GM10266 (cell line): ENCODE measurements around the gene XPNPEP1.

ENCODE experiments used
- DNase-seq: peaks from one replicate; pipeline ENCODE4 v3.0.0; 2012; ENCODE audit errors: extremely low spot score
- CTCF ChIP-seq: IDR thresholded peaks from 2 replicates; pipeline ENCODE4 v1.5.1; 2012; ENCODE audit warnings: mild to moderate bottlenecking, low read depth; ENCODE audit not compliant: control insufficient read depth, insufficient read depth; ENCODE audit errors: missing control alignments

The XPNPEP1 gene

GRCh38 chr10:109863775-109864174 lies 59.5 kb downstream of the XPNPEP1 start:
- DNase-seq: no peak
- no peak for TF ChIP-seq CTCF

GRCh38 chr10:109862738-109863137 lies 60.6 kb downstream of the XPNPEP1 start:
- TF ChIP-seq CTCF: no peak
- DNase-seq: no peak

- no peak for TF ChIP-seq CTCF
- no peak for DNase-seq
Measured at GRCh38 chr10:109862041-109862440, 61.3 kb downstream of the XPNPEP1 start.

- TF ChIP-seq CTCF: no peak
- no peak for DNase-seq
Measured at GRCh38 chr10:109861081-109861480, 62.2 kb downstream of the XPNPEP1 start.

- no peak for DNase-seq
- no peak for TF ChIP-seq CTCF
Measured at GRCh38 chr10:109859221-109859620, 64.1 kb downstream of the XPNPEP1 start.

- no peak for TF ChIP-seq CTCF
Measured at GRCh38 chr10:109855746-109856145, 67.6 kb downstream of the XPNPEP1 start.

GRCh38 chr10:109853921-109854320 lies 69.4 kb downstream of the XPNPEP1 start:
- no peak for DNase-seq
- TF ChIP-seq CTCF: no peak

More at GRCh38 chr10:109855746-109856145, 67.6 kb downstream of the XPNPEP1 start:
- DNase-seq: no peak
